Left renal pelvis (tissue), 4 donors: ENCODE measurements around the gene IGSF9. TPM values are rescaled to one million over a fixed set of nuclear protein-coding genes. Genes with fewer than 3 reads are reported as not detected.

Source experiments
- DNase-seq, 4 donors: peaks; one replicate each; pipeline ENCODE4 v3.0.0-alpha.2; 2013; ENCODE audit warnings: low read depth in 4 of 4, low spot score in 3 of 4
- polyA plus RNA-seq, 4 donors: library from polyadenylated mRNA; unstranded; fragments of 120-200 nt; gene quantifications; one replicate each; pipeline ENCODE4 v1.2.1, GENCODE V29; 2013; ENCODE audit not compliant: insufficient read length in 4 of 4

IGSF9 gene, protein sequence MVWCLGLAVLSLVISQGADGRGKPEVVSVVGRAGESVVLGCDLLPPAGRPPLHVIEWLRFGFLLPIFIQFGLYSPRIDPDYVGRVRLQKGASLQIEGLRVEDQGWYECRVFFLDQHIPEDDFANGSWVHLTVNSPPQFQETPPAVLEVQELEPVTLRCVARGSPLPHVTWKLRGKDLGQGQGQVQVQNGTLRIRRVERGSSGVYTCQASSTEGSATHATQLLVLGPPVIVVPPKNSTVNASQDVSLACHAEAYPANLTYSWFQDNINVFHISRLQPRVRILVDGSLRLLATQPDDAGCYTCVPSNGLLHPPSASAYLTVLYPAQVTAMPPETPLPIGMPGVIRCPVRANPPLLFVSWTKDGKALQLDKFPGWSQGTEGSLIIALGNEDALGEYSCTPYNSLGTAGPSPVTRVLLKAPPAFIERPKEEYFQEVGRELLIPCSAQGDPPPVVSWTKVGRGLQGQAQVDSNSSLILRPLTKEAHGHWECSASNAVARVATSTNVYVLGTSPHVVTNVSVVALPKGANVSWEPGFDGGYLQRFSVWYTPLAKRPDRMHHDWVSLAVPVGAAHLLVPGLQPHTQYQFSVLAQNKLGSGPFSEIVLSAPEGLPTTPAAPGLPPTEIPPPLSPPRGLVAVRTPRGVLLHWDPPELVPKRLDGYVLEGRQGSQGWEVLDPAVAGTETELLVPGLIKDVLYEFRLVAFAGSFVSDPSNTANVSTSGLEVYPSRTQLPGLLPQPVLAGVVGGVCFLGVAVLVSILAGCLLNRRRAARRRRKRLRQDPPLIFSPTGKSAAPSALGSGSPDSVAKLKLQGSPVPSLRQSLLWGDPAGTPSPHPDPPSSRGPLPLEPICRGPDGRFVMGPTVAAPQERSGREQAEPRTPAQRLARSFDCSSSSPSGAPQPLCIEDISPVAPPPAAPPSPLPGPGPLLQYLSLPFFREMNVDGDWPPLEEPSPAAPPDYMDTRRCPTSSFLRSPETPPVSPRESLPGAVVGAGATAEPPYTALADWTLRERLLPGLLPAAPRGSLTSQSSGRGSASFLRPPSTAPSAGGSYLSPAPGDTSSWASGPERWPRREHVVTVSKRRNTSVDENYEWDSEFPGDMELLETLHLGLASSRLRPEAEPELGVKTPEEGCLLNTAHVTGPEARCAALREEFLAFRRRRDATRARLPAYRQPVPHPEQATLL
- polyA plus RNA-seq, result 10 to 100 TPM in 3 of 4 donors, 1 to 10 TPM in 1; 8.1 to 25.4 (median 13.2) TPM

- peak in 3 of 4 donors; percentile 74 to 84 (median 77) for DNase-seq
Observed at GRCh38 chr1:159945483-159946241, at the start of gene IGSF9. Gene IGSF9 (minus strand): TSS chr1:159945613. CDS start chr1:159943454, 2,159 bp downstream.

DNA sequence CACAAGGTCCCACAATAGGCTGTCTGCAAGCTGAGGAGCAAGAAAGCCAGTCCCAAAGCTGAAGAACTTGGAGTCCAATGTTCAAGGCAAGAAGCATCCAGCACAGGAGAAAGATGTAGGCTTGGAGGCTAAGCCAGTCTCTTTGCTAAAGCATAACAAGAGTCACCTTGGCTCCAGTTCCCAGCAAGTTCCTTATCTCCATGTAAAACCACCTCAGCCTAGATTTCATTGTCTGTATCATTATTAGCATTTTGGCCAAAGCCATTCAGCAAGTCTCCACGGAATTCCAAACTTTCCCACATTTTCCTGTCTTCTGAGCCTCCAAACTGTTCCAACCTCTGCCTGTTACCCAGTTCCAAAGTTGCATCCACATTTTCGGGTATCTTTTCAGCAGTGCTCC is 49.5 kb upstream of the IGSF9 start:
- DNase-seq, result no peak

GRCh38 chr1:159993911-159994310 is 48.5 kb upstream of the IGSF9 start:
- no peak for DNase-seq

GRCh38 chr1:159992161-159992560 is 46.7 kb upstream of the IGSF9 start:
- no peak for DNase-seq

DNA sequence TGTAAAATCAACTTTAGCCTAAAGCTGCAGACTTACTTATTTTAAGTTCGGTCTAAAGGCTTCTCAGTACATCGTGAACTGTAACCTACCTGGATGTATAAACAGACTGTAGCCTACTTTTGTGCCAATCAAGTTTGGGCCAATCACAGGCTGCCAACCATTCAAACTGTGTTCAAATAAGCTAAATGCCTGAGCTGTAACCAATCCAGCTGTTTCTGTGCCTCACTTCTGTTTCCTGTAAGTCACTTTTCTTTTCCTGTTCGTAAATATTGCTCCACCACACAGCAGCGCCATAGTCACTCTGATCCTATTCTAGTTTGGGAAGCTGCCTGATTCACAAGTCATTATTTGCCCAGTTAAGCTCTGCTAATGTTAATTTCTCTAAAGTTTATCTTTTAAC is 46.1 kb upstream of the IGSF9 start:
- DNase-seq, result no peak

DNA sequence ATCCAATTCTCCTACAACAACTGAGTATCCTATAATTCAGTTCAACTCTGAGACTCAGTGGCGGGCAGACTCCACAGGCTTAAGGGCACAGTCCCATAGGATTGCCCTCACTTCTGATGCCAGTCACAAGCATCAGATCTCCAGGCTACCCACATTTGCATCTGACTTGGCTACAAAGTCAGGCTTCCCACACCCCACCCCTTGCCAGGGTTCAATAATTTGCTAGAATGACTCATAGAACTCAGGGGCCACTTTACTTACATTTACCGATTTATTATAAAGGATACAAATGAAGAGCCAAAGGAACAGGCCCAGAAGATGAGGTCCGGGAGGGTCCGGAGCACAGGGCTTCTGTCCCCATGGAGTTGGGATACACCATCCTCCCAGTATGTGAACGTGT is 44.6 kb upstream of the IGSF9 start:
- no peak for DNase-seq

GRCh38 chr1:159989581-159989980 is 44.2 kb upstream of the IGSF9 start:
- DNase-seq, result no peak

DNA sequence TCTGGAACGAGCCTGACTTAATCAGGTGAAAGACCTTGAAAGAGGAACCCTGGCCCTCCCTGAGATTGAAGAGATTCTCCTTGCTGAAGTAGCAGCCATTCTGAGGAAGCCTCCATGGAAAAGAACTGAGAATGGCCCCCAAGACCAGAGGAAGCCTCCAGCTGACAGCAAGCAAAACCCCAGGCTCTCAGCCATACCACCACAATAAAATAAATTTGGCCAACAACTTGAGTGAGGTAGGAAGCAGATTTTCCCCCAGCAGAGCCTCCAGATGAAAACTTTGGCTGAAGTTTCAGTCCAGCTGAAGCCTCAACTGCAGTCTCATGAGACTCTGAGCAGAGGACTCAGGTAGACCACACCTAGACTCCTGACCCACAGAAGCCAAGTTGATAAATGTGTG is 42.6 kb upstream of the IGSF9 start:
- no peak for DNase-seq

- DNase-seq, result no peak
Observed at GRCh38 chr1:159987186-159987585, 41.8 kb upstream of the IGSF9 start.

GRCh38 chr1:159986531-159986930 is 41.1 kb upstream of the IGSF9 start:
- no peak for DNase-seq

DNA sequence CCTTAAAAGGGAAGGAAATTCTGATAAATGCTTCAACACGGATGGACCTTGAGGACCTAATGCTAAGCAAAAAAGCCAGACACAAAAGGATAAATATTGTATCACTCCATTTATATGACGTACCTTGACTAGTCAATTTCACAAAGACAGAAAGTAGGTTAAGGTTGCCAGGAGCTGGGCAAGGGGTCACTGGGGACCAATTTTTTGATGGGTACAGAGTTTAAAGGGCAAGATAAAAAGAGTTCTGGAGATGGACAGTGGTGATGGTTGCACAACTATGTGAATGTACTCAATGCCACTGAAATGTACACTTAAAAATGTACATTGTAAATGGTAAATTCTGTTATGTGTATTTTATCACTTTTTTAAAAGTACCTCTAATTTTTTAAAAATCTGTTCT is 40.7 kb upstream of the IGSF9 start:
- no peak for DNase-seq

- no peak for DNase-seq
Observed at GRCh38 chr1:159985473-159985872, 40.1 kb upstream of the IGSF9 start.

DNA sequence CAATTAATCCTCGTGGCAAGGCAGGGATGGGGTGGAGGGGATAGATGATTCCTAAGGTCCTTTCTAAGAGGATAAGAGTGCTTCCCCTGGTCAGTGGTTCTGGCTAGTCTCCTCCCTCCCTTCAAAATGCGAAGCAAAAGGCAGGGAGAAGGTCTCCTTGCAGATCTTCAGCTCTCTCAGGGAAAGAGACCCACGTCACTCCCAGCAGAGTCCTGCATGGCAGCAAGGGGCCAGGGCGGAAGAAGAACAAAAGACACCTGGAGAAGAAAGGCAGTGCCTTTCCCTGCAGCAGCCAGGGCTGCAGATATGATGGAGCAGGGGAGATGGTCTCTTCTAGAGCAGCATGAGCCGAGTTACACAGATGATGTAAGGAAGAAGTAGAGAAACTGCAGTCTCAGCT is 38.3 kb upstream of the IGSF9 start:
- no peak for DNase-seq

DNA sequence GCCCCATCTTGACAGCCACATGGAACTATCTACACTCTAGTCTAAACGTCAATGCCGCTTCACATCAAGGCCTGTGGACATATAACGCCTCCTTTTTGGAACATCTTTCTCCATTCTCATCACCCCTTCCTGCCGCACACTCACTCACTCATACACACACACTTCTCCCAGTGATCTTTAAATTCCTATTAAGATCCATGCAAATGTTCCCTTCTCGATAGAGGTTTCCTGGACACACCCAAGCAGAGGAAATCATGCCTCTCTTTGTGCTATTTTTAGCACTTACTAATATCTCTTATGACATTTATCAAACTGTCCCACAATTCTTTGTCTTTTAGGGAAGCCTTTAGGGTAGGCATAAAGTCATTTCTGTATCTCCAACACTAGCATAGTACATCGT is 36.9 kb upstream of the IGSF9 start:
- no peak for DNase-seq

GRCh38 chr1:159981351-159982055 is 36.1 kb upstream of the IGSF9 start:
- no peak for DNase-seq

DNA sequence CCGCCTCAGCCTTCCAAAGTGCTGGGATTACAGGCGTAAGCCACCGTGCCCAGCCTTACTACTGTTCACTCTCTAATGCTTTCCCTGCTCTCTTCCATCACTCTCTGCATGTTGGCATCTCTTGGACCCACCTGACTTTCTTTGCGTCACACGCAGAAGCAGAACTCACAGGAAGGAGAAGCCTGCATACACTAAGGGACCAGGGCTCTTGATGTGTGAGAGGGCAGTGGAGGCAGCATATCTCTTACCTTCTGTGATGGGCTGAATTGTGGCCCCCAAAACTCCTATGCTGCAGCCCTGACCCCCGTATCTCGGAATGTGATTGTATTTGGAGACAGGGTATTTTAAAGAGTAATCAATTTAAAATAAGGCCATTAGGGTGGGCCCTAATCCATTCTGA is 35.4 kb upstream of the IGSF9 start:
- no peak for DNase-seq

DNA sequence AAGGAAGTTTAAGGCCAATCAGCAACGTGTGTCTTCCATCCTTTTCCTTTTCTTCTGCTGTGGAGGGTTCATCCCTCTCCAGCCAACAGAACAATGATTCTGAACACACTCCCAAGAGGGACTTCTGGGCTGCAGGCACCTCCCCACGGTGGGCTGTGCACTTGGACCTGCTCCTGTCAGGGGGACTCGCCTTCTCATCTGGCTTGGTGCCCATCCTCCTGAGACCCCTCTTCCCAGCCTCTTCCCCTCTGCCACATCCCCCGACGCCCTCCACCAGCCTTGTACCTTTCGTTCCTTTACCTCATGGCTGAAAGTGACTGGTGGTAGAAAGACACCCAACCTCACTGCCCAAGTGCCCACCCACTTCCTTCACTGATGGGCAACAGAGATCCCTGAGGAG is 34.7 kb upstream of the IGSF9 start:
- no peak for DNase-seq

GRCh38 chr1:159979257-159979656 is 33.8 kb upstream of the IGSF9 start:
- no peak for DNase-seq

DNA sequence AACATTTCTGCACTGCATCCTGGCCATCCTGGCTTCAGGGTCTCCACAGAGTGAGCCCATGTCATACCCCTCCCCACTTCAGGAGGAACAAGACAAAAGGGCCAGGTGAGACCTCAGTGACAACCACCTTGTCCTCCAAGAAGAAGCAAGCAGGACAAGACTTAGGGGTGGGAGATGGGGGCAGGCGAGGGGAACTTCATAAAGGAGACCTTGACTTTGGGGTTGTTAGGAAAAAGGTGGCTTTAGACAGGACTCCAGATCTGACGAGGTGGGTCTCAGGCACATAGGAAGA is 32.6 kb upstream of the IGSF9 start:
- DNase-seq, result no peak
